ENCODE measurements around the gene ARID1A.

DNA sequence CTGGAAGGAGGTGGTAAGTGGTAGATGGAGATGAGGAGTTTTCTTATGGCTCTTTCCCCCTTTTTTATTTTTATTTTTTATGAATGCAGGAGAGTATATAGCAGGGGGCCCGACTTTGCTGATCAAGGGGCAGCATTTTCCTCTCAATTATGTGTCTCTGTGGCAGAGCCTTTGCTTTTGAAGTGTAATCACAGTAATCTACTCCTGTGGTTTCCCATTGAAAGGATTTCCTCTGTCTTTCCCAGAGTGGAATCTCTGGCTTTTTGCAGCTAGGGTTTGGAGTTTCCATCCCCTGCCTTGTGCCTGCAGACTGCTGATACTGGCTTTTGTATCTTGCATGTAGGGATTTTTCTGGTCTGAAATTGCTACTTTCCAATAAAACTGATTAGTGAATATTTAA lies 29.1 kb downstream of the ARID1A start:
- TF ChIP-seq, protein P1, sequence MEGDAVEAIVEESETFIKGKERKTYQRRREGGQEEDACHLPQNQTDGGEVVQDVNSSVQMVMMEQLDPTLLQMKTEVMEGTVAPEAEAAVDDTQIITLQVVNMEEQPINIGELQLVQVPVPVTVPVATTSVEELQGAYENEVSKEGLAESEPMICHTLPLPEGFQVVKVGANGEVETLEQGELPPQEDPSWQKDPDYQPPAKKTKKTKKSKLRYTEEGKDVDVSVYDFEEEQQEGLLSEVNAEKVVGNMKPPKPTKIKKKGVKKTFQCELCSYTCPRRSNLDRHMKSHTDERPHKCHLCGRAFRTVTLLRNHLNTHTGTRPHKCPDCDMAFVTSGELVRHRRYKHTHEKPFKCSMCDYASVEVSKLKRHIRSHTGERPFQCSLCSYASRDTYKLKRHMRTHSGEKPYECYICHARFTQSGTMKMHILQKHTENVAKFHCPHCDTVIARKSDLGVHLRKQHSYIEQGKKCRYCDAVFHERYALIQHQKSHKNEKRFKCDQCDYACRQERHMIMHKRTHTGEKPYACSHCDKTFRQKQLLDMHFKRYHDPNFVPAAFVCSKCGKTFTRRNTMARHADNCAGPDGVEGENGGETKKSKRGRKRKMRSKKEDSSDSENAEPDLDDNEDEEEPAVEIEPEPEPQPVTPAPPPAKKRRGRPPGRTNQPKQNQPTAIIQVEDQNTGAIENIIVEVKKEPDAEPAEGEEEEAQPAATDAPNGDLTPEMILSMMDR (IDR thresholded peaks at IDR 0.05; ENCODE audit: low read depth, low read length) = no peak
- TF ChIP-seq EZH2phosphoT487 (IDR thresholded peaks at IDR 0.05; ENCODE audit: low read depth) = no peak

Measured in OCI-LY3 (cell line).